ENCODE data around the gene STX4. TPM values are rescaled to one million over a fixed set of nuclear protein-coding genes. Genes with fewer than 3 reads are reported as not detected.

The STX4 gene
- total and polyA plus RNA-seq, 9 of the 15 experiments (the other 6 are each of a cell fraction or from before 2014, with no cell fraction given): 3.2 to 48.0 (median 21.5) TPM

DNA sequence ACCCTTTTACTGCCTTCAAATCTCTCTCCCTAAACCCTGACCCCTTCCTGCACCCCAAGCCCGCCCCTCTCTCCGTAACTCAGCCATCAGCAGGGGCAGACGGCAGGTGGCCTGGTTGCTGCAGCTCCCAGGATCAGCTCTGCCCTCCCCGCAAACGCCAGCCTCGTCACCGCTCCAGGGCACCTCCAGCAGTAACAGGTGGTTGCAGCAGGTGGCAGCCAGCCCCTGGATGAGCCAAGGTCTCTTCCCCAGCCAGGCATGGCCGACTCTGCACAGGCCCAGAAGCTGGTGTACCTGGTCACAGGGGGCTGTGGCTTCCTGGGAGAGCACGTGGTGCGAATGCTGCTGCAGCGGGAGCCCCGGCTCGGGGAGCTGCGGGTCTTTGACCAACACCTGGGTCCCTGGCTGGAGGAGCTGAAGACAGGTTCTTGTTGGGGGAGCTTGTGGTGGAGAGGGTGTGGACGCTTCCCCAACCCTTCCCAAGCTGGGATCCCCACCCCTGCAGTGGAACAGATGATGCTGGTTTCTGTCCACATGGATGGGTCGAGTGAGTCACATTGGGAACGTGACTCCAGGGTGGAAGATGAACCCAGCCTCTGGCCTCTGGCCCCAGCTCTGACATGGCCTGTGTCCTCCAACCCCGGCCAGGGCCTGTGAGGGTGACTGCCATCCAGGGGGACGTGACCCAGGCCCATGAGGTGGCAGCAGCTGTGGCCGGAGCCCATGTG lies 47.8 kb upstream of the STX4 start (continued):
- TF ChIP-seq BRD4 (IDR thresholded peaks at IDR 0.05): no peak
- TF ChIP-seq MAZ (CRISPR knock-in tag; conservative IDR thresholded peaks at IDR 0.05 in 1 of 2, IDR thresholded peaks at IDR 0.05 in 1 of 2): no peak
- TF ChIP-seq NFXL1 (CRISPR knock-in tag; IDR thresholded peaks at IDR 0.05): no peak
- TF ChIP-seq NFE2L1 (tag; IDR thresholded peaks at IDR 0.05; ENCODE audit: borderline replicate concordance, low read depth): no peak
- TF ChIP-seq ZNF253 (CRISPR knock-in tag; conservative IDR thresholded peaks at IDR 0.05): no peak
- TF ChIP-seq, protein P1, sequence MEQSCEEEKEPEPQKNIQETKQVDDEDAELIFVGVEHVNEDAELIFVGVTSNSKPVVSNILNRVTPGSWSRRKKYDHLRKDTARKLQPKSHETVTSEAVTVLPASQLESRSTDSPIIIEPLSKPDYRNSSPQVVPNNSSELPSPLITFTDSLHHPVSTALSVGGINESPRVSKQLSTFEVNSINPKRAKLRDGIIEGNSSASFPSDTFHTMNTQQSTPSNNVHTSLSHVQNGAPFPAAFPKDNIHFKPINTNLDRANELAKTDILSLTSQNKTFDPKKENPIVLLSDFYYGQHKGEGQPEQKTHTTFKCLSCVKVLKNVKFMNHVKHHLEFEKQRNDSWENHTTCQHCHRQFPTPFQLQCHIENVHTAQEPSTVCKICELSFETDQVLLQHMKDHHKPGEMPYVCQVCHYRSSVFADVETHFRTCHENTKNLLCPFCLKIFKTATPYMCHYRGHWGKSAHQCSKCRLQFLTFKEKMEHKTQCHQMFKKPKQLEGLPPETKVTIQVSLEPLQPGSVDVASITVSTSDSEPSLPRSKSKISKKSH (CRISPR knock-in tag; IDR thresholded peaks at IDR 0.05): no peak
- no peak for TF ChIP-seq NCOA2 (IDR thresholded peaks at IDR 0.05; ENCODE audit: partially characterized antibody in 2 of 2)
- no peak for TF ChIP-seq ZKSCAN3 (CRISPR knock-in tag; IDR thresholded peaks at IDR 0.05)
- TF ChIP-seq C11orf30 (IDR thresholded peaks at IDR 0.05; ENCODE audit: low read depth): no peak
- TF ChIP-seq SMARCC2 (IDR thresholded peaks at IDR 0.05; ENCODE audit: low read depth): no peak
- TF ChIP-seq, protein P2, sequence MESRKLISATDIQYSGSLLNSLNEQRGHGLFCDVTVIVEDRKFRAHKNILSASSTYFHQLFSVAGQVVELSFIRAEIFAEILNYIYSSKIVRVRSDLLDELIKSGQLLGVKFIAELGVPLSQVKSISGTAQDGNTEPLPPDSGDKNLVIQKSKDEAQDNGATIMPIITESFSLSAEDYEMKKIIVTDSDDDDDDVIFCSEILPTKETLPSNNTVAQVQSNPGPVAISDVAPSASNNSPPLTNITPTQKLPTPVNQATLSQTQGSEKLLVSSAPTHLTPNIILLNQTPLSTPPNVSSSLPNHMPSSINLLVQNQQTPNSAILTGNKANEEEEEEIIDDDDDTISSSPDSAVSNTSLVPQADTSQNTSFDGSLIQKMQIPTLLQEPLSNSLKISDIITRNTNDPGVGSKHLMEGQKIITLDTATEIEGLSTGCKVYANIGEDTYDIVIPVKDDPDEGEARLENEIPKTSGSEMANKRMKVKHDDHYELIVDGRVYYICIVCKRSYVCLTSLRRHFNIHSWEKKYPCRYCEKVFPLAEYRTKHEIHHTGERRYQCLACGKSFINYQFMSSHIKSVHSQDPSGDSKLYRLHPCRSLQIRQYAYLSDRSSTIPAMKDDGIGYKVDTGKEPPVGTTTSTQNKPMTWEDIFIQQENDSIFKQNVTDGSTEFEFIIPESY (CRISPR knock-in tag; IDR thresholded peaks at IDR 0.05): no peak
- no peak for TF ChIP-seq SMARCB1 (IDR thresholded peaks at IDR 0.05; ENCODE audit: insufficient read length, low read depth)
- no peak for TF ChIP-seq CCAR2 (IDR thresholded peaks at IDR 0.05; ENCODE audit: low read depth, low read length)
- TF ChIP-seq, protein P3, sequence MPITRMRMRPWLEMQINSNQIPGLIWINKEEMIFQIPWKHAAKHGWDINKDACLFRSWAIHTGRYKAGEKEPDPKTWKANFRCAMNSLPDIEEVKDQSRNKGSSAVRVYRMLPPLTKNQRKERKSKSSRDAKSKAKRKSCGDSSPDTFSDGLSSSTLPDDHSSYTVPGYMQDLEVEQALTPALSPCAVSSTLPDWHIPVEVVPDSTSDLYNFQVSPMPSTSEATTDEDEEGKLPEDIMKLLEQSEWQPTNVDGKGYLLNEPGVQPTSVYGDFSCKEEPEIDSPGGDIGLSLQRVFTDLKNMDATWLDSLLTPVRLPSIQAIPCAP (CRISPR knock-in tag; IDR thresholded peaks at IDR 0.05; ENCODE audit: borderline replicate concordance): no peak
- TF ChIP-seq ESRRB (CRISPR knock-in tag; IDR thresholded peaks at IDR 0.05; ENCODE audit: borderline replicate concordance): no peak
- no peak for TF ChIP-seq POLR3G (IDR thresholded peaks at IDR 0.05; ENCODE audit: extremely low read depth, insufficient read length, insufficient replicate concordance)
- no peak for TF ChIP-seq ZNF24 (IDR thresholded peaks at IDR 0.05)
- TF ChIP-seq, protein P4, sequence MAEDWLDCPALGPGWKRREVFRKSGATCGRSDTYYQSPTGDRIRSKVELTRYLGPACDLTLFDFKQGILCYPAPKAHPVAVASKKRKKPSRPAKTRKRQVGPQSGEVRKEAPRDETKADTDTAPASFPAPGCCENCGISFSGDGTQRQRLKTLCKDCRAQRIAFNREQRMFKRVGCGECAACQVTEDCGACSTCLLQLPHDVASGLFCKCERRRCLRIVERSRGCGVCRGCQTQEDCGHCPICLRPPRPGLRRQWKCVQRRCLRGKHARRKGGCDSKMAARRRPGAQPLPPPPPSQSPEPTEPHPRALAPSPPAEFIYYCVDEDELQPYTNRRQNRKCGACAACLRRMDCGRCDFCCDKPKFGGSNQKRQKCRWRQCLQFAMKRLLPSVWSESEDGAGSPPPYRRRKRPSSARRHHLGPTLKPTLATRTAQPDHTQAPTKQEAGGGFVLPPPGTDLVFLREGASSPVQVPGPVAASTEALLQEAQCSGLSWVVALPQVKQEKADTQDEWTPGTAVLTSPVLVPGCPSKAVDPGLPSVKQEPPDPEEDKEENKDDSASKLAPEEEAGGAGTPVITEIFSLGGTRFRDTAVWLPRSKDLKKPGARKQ (CRISPR knock-in tag; IDR thresholded peaks at IDR 0.05): no peak
- peak; percentile 67; the same call in 1 of the 2 replicates for TF ChIP-seq LARP7 (IDR thresholded peaks at IDR 0.05)
- TF ChIP-seq, protein P5, sequence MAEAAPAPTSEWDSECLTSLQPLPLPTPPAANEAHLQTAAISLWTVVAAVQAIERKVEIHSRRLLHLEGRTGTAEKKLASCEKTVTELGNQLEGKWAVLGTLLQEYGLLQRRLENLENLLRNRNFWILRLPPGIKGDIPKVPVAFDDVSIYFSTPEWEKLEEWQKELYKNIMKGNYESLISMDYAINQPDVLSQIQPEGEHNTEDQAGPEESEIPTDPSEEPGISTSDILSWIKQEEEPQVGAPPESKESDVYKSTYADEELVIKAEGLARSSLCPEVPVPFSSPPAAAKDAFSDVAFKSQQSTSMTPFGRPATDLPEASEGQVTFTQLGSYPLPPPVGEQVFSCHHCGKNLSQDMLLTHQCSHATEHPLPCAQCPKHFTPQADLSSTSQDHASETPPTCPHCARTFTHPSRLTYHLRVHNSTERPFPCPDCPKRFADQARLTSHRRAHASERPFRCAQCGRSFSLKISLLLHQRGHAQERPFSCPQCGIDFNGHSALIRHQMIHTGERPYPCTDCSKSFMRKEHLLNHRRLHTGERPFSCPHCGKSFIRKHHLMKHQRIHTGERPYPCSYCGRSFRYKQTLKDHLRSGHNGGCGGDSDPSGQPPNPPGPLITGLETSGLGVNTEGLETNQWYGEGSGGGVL (CRISPR knock-in tag; IDR thresholded peaks at IDR 0.05): no peak
- 0 out of 2 replicates have a peak, but pooled peaks have one; percentile 40 for TF ChIP-seq ZEB2 (IDR thresholded peaks at IDR 0.05)

All from K562 (cell line).